ENCODE results near the gene BTRC. TPM values are rescaled to one million over a fixed set of nuclear protein-coding genes. Genes with fewer than 3 reads are reported as not detected.

The BTRC gene
- total and polyA plus RNA-seq, 12 donors = 10.0 to 35.3 (median 20.3) TPM

DNA sequence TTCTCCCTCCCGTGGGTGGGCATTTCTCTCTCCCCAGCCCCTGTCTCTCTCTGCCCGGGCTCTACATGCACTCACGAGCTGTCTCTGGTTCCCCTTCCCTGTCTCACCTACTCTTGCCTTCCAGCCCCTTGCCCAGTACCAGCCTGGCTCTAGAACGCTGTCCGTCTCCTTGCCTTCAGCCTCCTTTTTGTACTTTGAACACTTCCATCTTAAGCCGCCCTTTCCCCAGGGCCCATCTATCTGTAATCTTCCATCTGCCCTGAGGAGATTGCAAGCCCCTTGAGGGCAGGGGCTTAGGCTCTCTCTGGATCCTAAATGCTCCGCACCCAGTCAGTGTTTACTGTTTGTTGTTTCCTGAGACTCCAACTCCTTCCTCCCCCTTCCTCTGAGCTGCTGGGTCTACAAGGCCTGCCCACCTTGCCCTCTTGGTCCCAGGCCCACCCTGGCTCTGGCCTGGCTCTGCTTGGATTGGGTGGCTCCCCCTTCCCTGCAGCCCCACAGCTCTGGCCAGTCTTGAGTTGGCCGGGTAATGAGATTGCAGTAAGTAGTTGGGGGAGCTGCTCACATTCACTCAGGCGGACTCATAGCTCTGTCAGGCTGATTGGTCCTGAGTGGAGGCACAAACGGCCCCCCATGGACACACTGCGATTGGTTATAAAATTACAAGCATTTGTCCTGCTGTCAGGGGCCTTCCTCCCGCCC lies 205.8 kb downstream of the BTRC start:
- Histone ChIP-seq H3K4me1 (replicated peaks in 1 of 2) (peaks cover 0 to 10% of the 10 kb centered on the region in 2 donors), H3K36me3 (replicated peaks in 1 of 2) (no peaks in the 10 kb centered on the region), H3K27ac (no peak overlapping the region), H3K9me3 (replicated peaks in 1 of 3) (no peaks in the 10 kb centered on the region), H3K4me3 (no peak overlapping the region), H3K27me3 (peaks cover 4% of the 10 kb centered on the region)
- peak in 2 of 7 donors; percentile 11 to 49 for DNase-seq
- WGBS, 4 donors = 73 to 81% (median 77%) methylated on average over 9 to 12 of the region's 12 CpGs
- TF ChIP-seq, protein P1, sequence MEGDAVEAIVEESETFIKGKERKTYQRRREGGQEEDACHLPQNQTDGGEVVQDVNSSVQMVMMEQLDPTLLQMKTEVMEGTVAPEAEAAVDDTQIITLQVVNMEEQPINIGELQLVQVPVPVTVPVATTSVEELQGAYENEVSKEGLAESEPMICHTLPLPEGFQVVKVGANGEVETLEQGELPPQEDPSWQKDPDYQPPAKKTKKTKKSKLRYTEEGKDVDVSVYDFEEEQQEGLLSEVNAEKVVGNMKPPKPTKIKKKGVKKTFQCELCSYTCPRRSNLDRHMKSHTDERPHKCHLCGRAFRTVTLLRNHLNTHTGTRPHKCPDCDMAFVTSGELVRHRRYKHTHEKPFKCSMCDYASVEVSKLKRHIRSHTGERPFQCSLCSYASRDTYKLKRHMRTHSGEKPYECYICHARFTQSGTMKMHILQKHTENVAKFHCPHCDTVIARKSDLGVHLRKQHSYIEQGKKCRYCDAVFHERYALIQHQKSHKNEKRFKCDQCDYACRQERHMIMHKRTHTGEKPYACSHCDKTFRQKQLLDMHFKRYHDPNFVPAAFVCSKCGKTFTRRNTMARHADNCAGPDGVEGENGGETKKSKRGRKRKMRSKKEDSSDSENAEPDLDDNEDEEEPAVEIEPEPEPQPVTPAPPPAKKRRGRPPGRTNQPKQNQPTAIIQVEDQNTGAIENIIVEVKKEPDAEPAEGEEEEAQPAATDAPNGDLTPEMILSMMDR (IDR thresholded peaks at IDR 0.05) = no peak
- TF ChIP-seq POLR2A (IDR thresholded peaks at IDR 0.05) = no peak
- intact Hi-C loops (cut with DNase I) = loop anchor here (10.0 kb wide), 3 partner anchors 115 to 395 kb away; no protein-coding TSS in a partner anchor

DNA sequence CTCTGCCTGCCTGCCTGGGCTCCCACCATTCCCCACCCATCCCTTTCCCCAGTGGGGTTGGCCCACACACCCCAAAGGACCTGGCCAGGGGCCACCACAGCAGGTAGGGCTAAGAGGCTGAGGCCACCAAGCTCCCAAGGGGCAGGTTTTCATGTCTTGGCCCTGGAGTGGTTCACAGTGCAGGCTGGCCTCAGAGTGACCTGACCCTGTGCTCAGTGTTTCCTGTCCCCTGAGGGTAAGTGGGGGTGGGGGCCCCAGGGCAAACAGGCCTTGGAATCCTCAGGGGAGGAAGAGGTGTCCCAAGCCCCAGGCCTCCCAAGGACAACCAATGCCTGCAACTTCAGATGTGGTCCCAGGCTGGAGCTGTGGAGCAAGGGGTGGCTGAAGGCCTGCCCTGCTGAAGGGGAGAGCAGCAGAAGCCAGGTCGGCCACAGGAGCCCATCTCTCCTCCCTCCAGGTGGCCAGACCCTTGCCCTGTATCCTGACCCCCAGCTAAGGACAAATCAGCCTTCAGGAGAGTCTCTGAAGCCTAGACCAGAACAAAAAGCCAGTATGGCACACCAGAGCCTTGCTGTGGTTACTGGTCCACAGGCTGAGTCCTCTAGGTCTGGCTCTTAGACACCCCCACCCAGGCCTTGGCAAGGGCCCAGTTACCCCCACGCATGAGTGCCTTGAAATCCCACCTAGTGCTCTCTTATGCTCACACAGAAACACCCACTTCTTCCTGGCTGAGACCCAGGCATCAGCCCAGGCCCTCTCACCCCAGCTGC lies 206.5 kb downstream of the BTRC start:
- WGBS, 4 donors = 61 to 89% (median 75%) methylated on average over 1 to 2 of the region's 2 CpGs

DNA sequence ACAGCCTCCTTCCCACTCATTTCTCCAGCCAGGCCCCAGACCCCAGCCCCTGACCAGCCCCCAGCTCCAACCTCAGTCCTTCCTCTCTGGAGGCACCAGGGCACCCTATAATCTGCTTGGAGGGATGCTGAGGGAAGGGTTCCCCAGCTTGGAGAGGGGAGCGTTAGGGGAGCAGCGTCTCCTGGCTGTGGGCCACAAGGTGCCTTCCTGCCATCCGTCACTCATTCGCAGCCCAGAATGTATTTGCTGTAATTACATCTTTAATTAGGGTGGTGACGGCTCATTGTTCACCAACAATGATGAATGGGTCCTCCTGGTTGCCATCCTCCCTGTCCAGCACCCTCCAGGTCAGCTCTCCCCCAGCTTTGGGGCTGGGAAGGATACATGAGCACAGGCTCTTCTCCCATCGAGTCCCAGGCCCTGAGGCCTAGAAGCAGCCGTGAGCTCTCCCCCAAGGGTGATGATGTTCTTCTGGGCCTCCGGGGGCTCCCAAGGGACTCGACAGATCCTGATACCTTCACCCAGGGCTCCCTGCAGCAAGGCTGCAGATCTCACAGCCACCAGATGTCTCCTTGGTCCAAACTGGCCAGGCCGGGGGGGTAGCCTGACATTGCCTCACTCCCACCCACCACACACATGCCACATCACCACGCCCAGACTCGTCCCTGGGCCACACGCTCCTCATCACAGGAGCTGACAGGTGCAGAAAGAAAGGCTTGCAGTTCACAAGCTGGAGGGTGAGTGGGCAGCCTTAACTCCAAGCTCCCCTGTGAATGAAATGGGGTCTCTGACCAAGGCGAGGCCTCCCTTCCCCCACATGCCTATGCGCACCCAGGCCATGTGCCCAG lies 207.3 kb downstream of the BTRC start:
- peaks cover 2 to 13% of the 10 kb centered on the region in 2 donors for H3K4me1 ChIP-seq (replicated peaks in 1 of 2)
- H3K27me3 ChIP-seq = peaks cover 9% of the 10 kb centered on the region
- peak in 2 of 7 donors; percentile 17 to 48 for DNase-seq
- 74 to 88% (median 81%) methylated on average over 5 to 15 of the region's 15 CpGs for WGBS, 4 donors
- no peaks in the 10 kb centered on the region for H3K9me3 ChIP-seq (replicated peaks in 1 of 3)
- intact Hi-C loops (cut with DNase I) = loop anchor here (10.0 kb wide), 3 partner anchors 116 to 396 kb away; no protein-coding TSS in a partner anchor
- H3K27ac ChIP-seq = no peak overlapping the region
- H3K4me3 ChIP-seq = no peak overlapping the region
- H3K36me3 ChIP-seq (replicated peaks in 1 of 2) = no peaks in the 10 kb centered on the region
- no peak for TF ChIP-seq POLR2A (IDR thresholded peaks at IDR 0.05)
- TF ChIP-seq, protein P1 (IDR thresholded peaks at IDR 0.05) = no peak

More for the DNA sequence above, 206.5 kb downstream of the BTRC start:
- H3K4me3 ChIP-seq = no peak overlapping the region
- peaks cover 0 to 10% of the 10 kb centered on the region in 2 donors for H3K4me1 ChIP-seq (replicated peaks in 1 of 2)
- H3K27ac ChIP-seq = no peak overlapping the region
- no peaks in the 10 kb centered on the region for H3K36me3 ChIP-seq (replicated peaks in 1 of 2)
- TF ChIP-seq, protein P1 (IDR thresholded peaks at IDR 0.05) = no peak
- no peak for TF ChIP-seq POLR2A (IDR thresholded peaks at IDR 0.05)
- peak in 2 of 7 donors; percentile 13 to 52 for DNase-seq
- intact Hi-C loops (cut with DNase I) = loop anchor here (10.0 kb wide), 3 partner anchors 116 to 396 kb away; no protein-coding TSS in a partner anchor
- H3K27me3 ChIP-seq = peaks cover 6% of the 10 kb centered on the region
- H3K9me3 ChIP-seq (replicated peaks in 1 of 3) = no peaks in the 10 kb centered on the region
